ENCODE data around the gene RUNX2. TPM values are rescaled to one million over a fixed set of nuclear protein-coding genes. Genes with fewer than 3 reads are reported as not detected.

Gene RUNX2
- total RNA-seq, 4 donors from 2014 or later: 1.4 to 40.4 (median 5.1) TPM

- H3K36me3 ChIP-seq: no peaks in the 10 kb centered on the region
- no peak overlapping the region for H3K4me3 ChIP-seq
- DNase-seq: no peak
- TF ChIP-seq, protein P1, sequence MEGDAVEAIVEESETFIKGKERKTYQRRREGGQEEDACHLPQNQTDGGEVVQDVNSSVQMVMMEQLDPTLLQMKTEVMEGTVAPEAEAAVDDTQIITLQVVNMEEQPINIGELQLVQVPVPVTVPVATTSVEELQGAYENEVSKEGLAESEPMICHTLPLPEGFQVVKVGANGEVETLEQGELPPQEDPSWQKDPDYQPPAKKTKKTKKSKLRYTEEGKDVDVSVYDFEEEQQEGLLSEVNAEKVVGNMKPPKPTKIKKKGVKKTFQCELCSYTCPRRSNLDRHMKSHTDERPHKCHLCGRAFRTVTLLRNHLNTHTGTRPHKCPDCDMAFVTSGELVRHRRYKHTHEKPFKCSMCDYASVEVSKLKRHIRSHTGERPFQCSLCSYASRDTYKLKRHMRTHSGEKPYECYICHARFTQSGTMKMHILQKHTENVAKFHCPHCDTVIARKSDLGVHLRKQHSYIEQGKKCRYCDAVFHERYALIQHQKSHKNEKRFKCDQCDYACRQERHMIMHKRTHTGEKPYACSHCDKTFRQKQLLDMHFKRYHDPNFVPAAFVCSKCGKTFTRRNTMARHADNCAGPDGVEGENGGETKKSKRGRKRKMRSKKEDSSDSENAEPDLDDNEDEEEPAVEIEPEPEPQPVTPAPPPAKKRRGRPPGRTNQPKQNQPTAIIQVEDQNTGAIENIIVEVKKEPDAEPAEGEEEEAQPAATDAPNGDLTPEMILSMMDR (IDR thresholded peaks at IDR 0.05): no peak
- no peak for TF ChIP-seq POLR2A (IDR thresholded peaks at IDR 0.05)
- H3K4me1 ChIP-seq: no peaks in the 10 kb centered on the region
- H3K9me3 ChIP-seq: peaks cover 0 to 4% (median 1%) of the 10 kb centered on the region in 4 donors
- no peaks in the 10 kb centered on the region for H3K27me3 ChIP-seq
- no peak overlapping the region for H3K27ac ChIP-seq
Observed at GRCh38 chr6:45684476-45684875, 356.3 kb downstream of the RUNX2 start.

DNA sequence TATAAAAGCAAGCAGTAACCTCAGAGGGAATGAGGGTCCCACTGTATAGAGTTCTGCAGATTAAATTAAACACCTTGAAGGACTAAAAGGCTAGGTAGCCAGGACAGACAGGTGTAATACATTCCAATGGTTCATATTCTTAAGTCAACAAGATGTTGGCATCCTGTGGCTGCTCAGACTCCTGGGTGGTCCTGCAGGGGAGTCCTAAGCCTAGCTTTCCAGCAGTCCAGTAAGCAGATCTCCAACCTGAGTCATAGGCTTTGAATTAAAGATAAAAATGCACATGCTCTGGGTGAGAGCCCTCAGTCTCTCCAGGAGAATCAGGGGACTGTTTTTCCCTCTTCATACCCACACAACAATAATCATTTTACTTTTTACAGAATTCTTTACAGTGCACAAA lies 356.9 kb downstream of the RUNX2 start:
- no peaks in the 10 kb centered on the region for H3K36me3 ChIP-seq
- no peaks in the 10 kb centered on the region for H3K4me1 ChIP-seq
- H3K4me3 ChIP-seq: no peak overlapping the region
- H3K27me3 ChIP-seq: no peaks in the 10 kb centered on the region
- H3K9me3 ChIP-seq: peaks cover 0 to 4% (median 1%) of the 10 kb centered on the region in 4 donors
- no peak for DNase-seq
- H3K27ac ChIP-seq: no peak overlapping the region
- TF ChIP-seq, protein P1 (IDR thresholded peaks at IDR 0.05): no peak
- TF ChIP-seq POLR2A (IDR thresholded peaks at IDR 0.05): no peak

GRCh38 chr6:45686841-45687569 lies 358.9 kb downstream of the RUNX2 start:
- no peak overlapping the region for H3K27ac ChIP-seq
- no peak overlapping the region for H3K4me3 ChIP-seq
- H3K27me3 ChIP-seq: no peaks in the 10 kb centered on the region
- DNase-seq: no peak
- H3K4me1 ChIP-seq: no peaks in the 10 kb centered on the region
- H3K36me3 ChIP-seq: no peaks in the 10 kb centered on the region
- TF ChIP-seq POLR2A (IDR thresholded peaks at IDR 0.05): no peak
- TF ChIP-seq, protein P1 (IDR thresholded peaks at IDR 0.05): no peak
- peaks cover 0 to 3% (median under 1%) of the 10 kb centered on the region in 4 donors for H3K9me3 ChIP-seq

DNA sequence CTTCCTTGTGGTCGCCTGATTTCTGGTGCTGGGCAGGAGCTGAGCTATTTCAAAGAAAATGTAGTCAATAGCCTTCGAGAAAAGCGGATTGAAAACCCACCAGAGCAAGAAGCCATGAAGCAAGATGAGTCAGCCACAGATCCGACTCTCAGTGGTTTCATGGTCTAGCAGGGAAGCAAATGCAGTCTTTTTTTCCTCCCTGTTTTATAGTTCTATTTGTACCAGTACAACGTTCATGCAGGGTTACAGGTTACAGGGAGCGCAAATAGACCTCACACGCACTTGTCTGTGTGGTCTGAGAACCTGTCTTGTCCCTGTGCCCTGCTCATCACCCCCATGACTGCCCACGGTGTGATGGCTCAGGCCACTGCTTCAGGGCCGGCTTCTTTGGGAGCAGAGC lies 359.4 kb downstream of the RUNX2 start:
- TF ChIP-seq, protein P1 (IDR thresholded peaks at IDR 0.05): no peak
- TF ChIP-seq POLR2A (IDR thresholded peaks at IDR 0.05): no peak
- H3K27me3 ChIP-seq: no peaks in the 10 kb centered on the region
- no peaks in the 10 kb centered on the region for H3K9me3 ChIP-seq
- DNase-seq: no peak
- H3K27ac ChIP-seq: no peak overlapping the region
- no peaks in the 10 kb centered on the region for H3K4me1 ChIP-seq
- no peaks in the 10 kb centered on the region for H3K36me3 ChIP-seq
- H3K4me3 ChIP-seq: no peak overlapping the region

GRCh38 chr6:45688180-45688579 lies 360.1 kb downstream of the RUNX2 start:
- TF ChIP-seq POLR2A (IDR thresholded peaks at IDR 0.05): no peak
- TF ChIP-seq, protein P1 (IDR thresholded peaks at IDR 0.05): no peak
- Histone ChIP-seq H3K4me1 (no peaks in the 10 kb centered on the region), H3K36me3 (no peaks in the 10 kb centered on the region), H3K27me3 (no peaks in the 10 kb centered on the region), H3K9me3 (no peaks in the 10 kb centered on the region), H3K27ac (no peak overlapping the region), H3K4me3 (no peak overlapping the region)
- DNase-seq: no peak

Data from Peyer's patch (tissue), 4 donors.